Measurements from ENCODE around the gene ASAH2.
A peak's percentile ranks its signal among the peaks of the same experiment; 100 is the strongest.

GRCh38 chr10:50234486-50234885 lies 16.8 kb downstream of the ASAH2 start:
- TF ChIP-seq EZH2phosphoT487 (IDR thresholded peaks at IDR 0.05; ENCODE audit: low read depth, severe bottlenecking, unreplicated experiment), result peak; percentile 64
- TF ChIP-seq CTCF (IDR thresholded peaks at IDR 0.05; ENCODE audit: poor library complexity), result no peak

All from hepatocyte (in vitro differentiated cells).